Activated CD4-positive, CD25-positive, alpha-beta regulatory T cell (primary cell): ENCODE results near the gene LDLRAD4.
"Not testable (repeated sequence)": the region's sequence is repeated elsewhere in the genome, so short reads cannot be mapped to it uniquely, and the experiment has no call there.

Experiments
- DNase-seq, 4 experiments: peaks; one replicate each; lab custom pipeline; 2025; lab: John Stamatoyannopoulos, UW

LDLRAD4 gene

GRCh38 chr18:13676471-13676870 is 457.9 kb downstream of the LDLRAD4 start:
- DNase-seq = no peak

DNA sequence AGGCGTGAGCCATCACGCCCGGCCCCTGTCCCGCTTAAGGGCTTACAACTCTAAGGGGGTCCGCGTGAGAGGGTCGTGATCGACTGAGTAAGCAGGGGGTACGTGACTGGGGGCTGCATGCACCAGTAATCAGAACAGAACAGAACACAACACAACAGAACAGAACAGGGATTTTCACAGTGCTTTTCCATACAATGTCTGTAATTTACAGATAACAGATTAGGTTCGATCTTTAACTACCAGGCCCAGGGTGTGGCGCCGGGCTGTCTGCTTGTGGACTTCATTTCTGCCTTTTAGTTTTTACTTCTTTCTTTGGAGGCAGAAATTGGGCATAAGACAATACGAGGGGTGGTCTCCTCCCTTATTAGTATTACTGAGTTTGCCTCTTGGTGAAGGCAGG is 458.8 kb downstream of the LDLRAD4 start:
- DNase-seq = not testable (repeated sequence)

GRCh38 chr18:13680612-13681011 is 462.1 kb downstream of the LDLRAD4 start:
- DNase-seq = no peak

GRCh38 chr18:13681701-13682100 is 463.1 kb downstream of the LDLRAD4 start:
- no peak for DNase-seq

- DNase-seq = no peak
Observed at GRCh38 chr18:13684546-13684945, 466.0 kb downstream of the LDLRAD4 start.

- no peak for DNase-seq
Observed at GRCh38 chr18:13688191-13689136, 469.9 kb downstream of the LDLRAD4 start.

DNA sequence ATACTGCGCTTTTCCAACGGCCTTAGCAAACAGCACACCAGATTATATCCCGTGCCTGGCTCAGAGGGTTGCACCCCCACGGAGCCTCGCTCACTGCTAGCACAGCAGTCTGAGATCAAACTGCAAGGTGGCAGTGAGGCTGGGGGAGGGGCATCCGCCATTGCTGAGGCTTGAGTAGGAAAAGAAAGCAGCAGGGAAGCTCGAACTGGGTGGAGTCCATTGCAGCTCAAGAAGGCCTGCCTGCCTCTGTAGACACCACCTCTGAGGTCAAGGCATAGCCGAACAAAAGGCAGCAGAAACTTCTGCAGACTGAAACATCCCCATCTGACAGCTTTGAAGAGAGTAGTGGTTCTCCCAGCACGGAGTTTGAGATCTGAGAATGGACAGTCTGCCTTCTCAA is 471.5 kb downstream of the LDLRAD4 start:
- DNase-seq = not testable (repeated sequence)

- not testable (repeated sequence) for DNase-seq
Observed at GRCh38 chr18:13695337-13695736, 476.8 kb downstream of the LDLRAD4 start.

GRCh38 chr18:13696961-13697360 is 478.4 kb downstream of the LDLRAD4 start:
- DNase-seq = no peak

- no peak for DNase-seq
Observed at GRCh38 chr18:13700153-13700552, 481.6 kb downstream of the LDLRAD4 start.
